ENCODE data around the gene GABRG3. TPM values are rescaled to one million over a fixed set of nuclear protein-coding genes. Genes with fewer than 3 reads are reported as not detected.

The GABRG3 gene
- total RNA-seq, 2 donors from 2014 or later: not detected

- ATAC-seq (replicated peaks in 1 of 2) (no peak), DNase-seq (no peak)
- H3K4me1 Mint-ChIP-seq (ENCODE audit: low read depth): no peaks in the 10 kb centered on the region
- peaks cover 4 to 6% of the 10 kb centered on the region in 2 donors for H3K9me3 Mint-ChIP-seq
- H3K27ac Mint-ChIP-seq: no peak overlapping the region
- no peaks in the 10 kb centered on the region for H3K27me3 Mint-ChIP-seq (ENCODE audit: low read depth)
- no peaks in the 10 kb centered on the region for H3K36me3 Mint-ChIP-seq (ENCODE audit: insufficient read depth in 2 of 2)
- no peak overlapping the region for H3K4me3 Mint-ChIP-seq
Observed at GRCh38 chr15:27254801-27255200, 283.8 kb downstream of the GABRG3 start.

- Mint-ChIP-seq H3K27ac (no peak overlapping the region), H3K4me1 (ENCODE audit: low read depth) (no peaks in the 10 kb centered on the region), H3K36me3 (ENCODE audit: insufficient read depth in 2 of 2) (no peaks in the 10 kb centered on the region), H3K9me3 (peaks cover 7% of the 10 kb centered on the region in 2 donors), H3K27me3 (ENCODE audit: low read depth) (no peaks in the 10 kb centered on the region), H3K4me3 (no peak overlapping the region)
- ATAC-seq (replicated peaks in 1 of 2): no peak
- no peak for DNase-seq
Observed at GRCh38 chr15:27256446-27256845, 285.5 kb downstream of the GABRG3 start.

GRCh38 chr15:27258287-27258686, 287.3 kb downstream of the GABRG3 start:
- Mint-ChIP-seq H3K27me3 (ENCODE audit: low read depth) (no peaks in the 10 kb centered on the region), H3K4me1 (ENCODE audit: low read depth) (no peaks in the 10 kb centered on the region), H3K9me3 (peaks cover 7% of the 10 kb centered on the region in 2 donors), H3K36me3 (ENCODE audit: insufficient read depth in 2 of 2) (no peaks in the 10 kb centered on the region), H3K4me3 (no peak overlapping the region), H3K27ac (no peak overlapping the region)
- no peak for ATAC-seq (replicated peaks in 1 of 2)
- no peak for DNase-seq

GRCh38 chr15:27260523-27260922, 289.5 kb downstream of the GABRG3 start:
- no peak for DNase-seq
- Mint-ChIP-seq H3K9me3 (peaks cover 7% of the 10 kb centered on the region in 2 donors), H3K27me3 (ENCODE audit: low read depth) (no peaks in the 10 kb centered on the region), H3K27ac (no peak overlapping the region), H3K4me1 (ENCODE audit: low read depth) (no peaks in the 10 kb centered on the region), H3K36me3 (ENCODE audit: insufficient read depth in 2 of 2) (no peaks in the 10 kb centered on the region), H3K4me3 (no peak overlapping the region)
- no peak for ATAC-seq (replicated peaks in 1 of 2)

GRCh38 chr15:27268923-27269322, 297.9 kb downstream of the GABRG3 start:
- Mint-ChIP-seq H3K36me3 (ENCODE audit: insufficient read depth in 2 of 2) (peaks cover 0 to 4% of the 10 kb centered on the region in 2 donors), H3K27me3 (ENCODE audit: low read depth) (no peaks in the 10 kb centered on the region), H3K4me1 (ENCODE audit: low read depth) (no peaks in the 10 kb centered on the region), H3K9me3 (peaks cover 13 to 17% of the 10 kb centered on the region in 2 donors), H3K27ac (no peak overlapping the region), H3K4me3 (no peak overlapping the region)
- ATAC-seq (replicated peaks in 1 of 2) (no peak), DNase-seq (no peak)

GRCh38 chr15:27271258-27271657, 300.3 kb downstream of the GABRG3 start:
- no peaks in the 10 kb centered on the region for H3K27me3 Mint-ChIP-seq (ENCODE audit: low read depth)
- DNase-seq: no peak
- no peak overlapping the region for H3K27ac Mint-ChIP-seq
- H3K36me3 Mint-ChIP-seq (ENCODE audit: insufficient read depth in 2 of 2): peaks cover 0 to 4% of the 10 kb centered on the region in 2 donors
- H3K9me3 Mint-ChIP-seq: peaks cover 14 to 17% of the 10 kb centered on the region in 2 donors
- no peaks in the 10 kb centered on the region for H3K4me1 Mint-ChIP-seq (ENCODE audit: low read depth)
- no peak for ATAC-seq (replicated peaks in 1 of 2)
- no peak overlapping the region for H3K4me3 Mint-ChIP-seq

GRCh38 chr15:27272427-27272826, 301.4 kb downstream of the GABRG3 start:
- Mint-ChIP-seq H3K36me3 (ENCODE audit: insufficient read depth in 2 of 2) (peaks cover 0 to 2% of the 10 kb centered on the region in 2 donors), H3K27me3 (ENCODE audit: low read depth) (no peaks in the 10 kb centered on the region), H3K4me1 (ENCODE audit: low read depth) (no peaks in the 10 kb centered on the region), H3K27ac (no peak overlapping the region), H3K9me3 (peaks cover 11 to 15% of the 10 kb centered on the region in 2 donors), H3K4me3 (no peak overlapping the region)
- no peak for ATAC-seq (replicated peaks in 1 of 2)
- DNase-seq: no peak

- no peak overlapping the region for H3K27ac Mint-ChIP-seq
- no peak for ATAC-seq (replicated peaks in 1 of 2)
- DNase-seq: no peak
Observed at GRCh38 chr15:27273506-27273905, 302.5 kb downstream of the GABRG3 start.

GRCh38 chr15:27278761-27279160, 307.8 kb downstream of the GABRG3 start:
- DNase-seq (no peak), ATAC-seq (replicated peaks in 1 of 2) (no peak)
- Mint-ChIP-seq H3K27me3 (ENCODE audit: low read depth) (no peaks in the 10 kb centered on the region), H3K4me3 (no peak overlapping the region), H3K4me1 (ENCODE audit: low read depth) (no peaks in the 10 kb centered on the region), H3K36me3 (ENCODE audit: insufficient read depth in 2 of 2) (peaks cover 0 to 2% of the 10 kb centered on the region in 2 donors), H3K9me3 (peaks cover 3 to 8% of the 10 kb centered on the region in 2 donors), H3K27ac (no peak overlapping the region)

More at GRCh38 chr15:27273506-27273905, 302.5 kb downstream of the GABRG3 start:
- H3K4me1 Mint-ChIP-seq (ENCODE audit: low read depth): no peaks in the 10 kb centered on the region
- no peak overlapping the region for H3K4me3 Mint-ChIP-seq
- no peaks in the 10 kb centered on the region for H3K27me3 Mint-ChIP-seq (ENCODE audit: low read depth)
- peaks cover 11 to 15% of the 10 kb centered on the region in 2 donors for H3K9me3 Mint-ChIP-seq
- peaks cover 0 to 2% of the 10 kb centered on the region in 2 donors for H3K36me3 Mint-ChIP-seq (ENCODE audit: insufficient read depth in 2 of 2)

GRCh38 chr15:27292641-27293040, 321.7 kb downstream of the GABRG3 start:
- no peaks in the 10 kb centered on the region for H3K4me1 Mint-ChIP-seq (ENCODE audit: low read depth)
- no peaks in the 10 kb centered on the region for H3K27me3 Mint-ChIP-seq (ENCODE audit: low read depth)
- H3K4me3 Mint-ChIP-seq: no peak overlapping the region
- DNase-seq: no peak
- H3K36me3 Mint-ChIP-seq (ENCODE audit: insufficient read depth in 2 of 2): no peaks in the 10 kb centered on the region
- H3K9me3 Mint-ChIP-seq: peaks cover 2 to 3% of the 10 kb centered on the region in 2 donors
- H3K27ac Mint-ChIP-seq: no peak overlapping the region
- no peak for ATAC-seq (replicated peaks in 1 of 2)

GRCh38 chr15:27293607-27294006, 322.6 kb downstream of the GABRG3 start:
- Mint-ChIP-seq H3K4me3 (no peak overlapping the region), H3K4me1 (ENCODE audit: low read depth) (no peaks in the 10 kb centered on the region), H3K36me3 (ENCODE audit: insufficient read depth in 2 of 2) (peaks cover 0 to 2% of the 10 kb centered on the region in 2 donors), H3K9me3 (peaks cover 2 to 3% of the 10 kb centered on the region in 2 donors), H3K27ac (no peak overlapping the region), H3K27me3 (ENCODE audit: low read depth) (no peaks in the 10 kb centered on the region)
- no peak for DNase-seq
- ATAC-seq (replicated peaks in 1 of 2): no peak

GRCh38 chr15:27317736-27318135, 346.8 kb downstream of the GABRG3 start:
- no peaks in the 10 kb centered on the region for H3K4me1 Mint-ChIP-seq (ENCODE audit: low read depth)
- no peak for ATAC-seq (replicated peaks in 1 of 2)
- H3K36me3 Mint-ChIP-seq (ENCODE audit: insufficient read depth in 2 of 2): no peaks in the 10 kb centered on the region
- no peak for DNase-seq
- no peaks in the 10 kb centered on the region for H3K27me3 Mint-ChIP-seq (ENCODE audit: low read depth)
- no peak overlapping the region for H3K27ac Mint-ChIP-seq
- H3K9me3 Mint-ChIP-seq: peaks cover 6 to 11% of the 10 kb centered on the region in 2 donors
- no peak overlapping the region for H3K4me3 Mint-ChIP-seq

- Mint-ChIP-seq H3K4me1 (ENCODE audit: low read depth) (no peaks in the 10 kb centered on the region), H3K4me3 (no peak overlapping the region), H3K36me3 (ENCODE audit: insufficient read depth in 2 of 2) (no peaks in the 10 kb centered on the region), H3K9me3 (peaks cover 3 to 10% of the 10 kb centered on the region in 2 donors), H3K27ac (no peak overlapping the region), H3K27me3 (ENCODE audit: low read depth) (no peaks in the 10 kb centered on the region)
- ATAC-seq (replicated peaks in 1 of 2) (no peak), DNase-seq (no peak)
Observed at GRCh38 chr15:27323801-27324200, 352.8 kb downstream of the GABRG3 start.

GRCh38 chr15:27324886-27325615, 354.1 kb downstream of the GABRG3 start:
- no peaks in the 10 kb centered on the region for H3K36me3 Mint-ChIP-seq (ENCODE audit: insufficient read depth in 2 of 2)
- no peak overlapping the region for H3K27ac Mint-ChIP-seq
- no peak for ATAC-seq (replicated peaks in 1 of 2)
- no peaks in the 10 kb centered on the region for H3K4me1 Mint-ChIP-seq (ENCODE audit: low read depth)
- no peak overlapping the region for H3K4me3 Mint-ChIP-seq
- H3K27me3 Mint-ChIP-seq (ENCODE audit: low read depth): no peaks in the 10 kb centered on the region
- peaks cover 0 to 4% of the 10 kb centered on the region in 2 donors for H3K9me3 Mint-ChIP-seq
- DNase-seq: no peak
